H1 (cell line): ENCODE results near the gene KIF4A. TPM values are rescaled to one million over a fixed set of nuclear protein-coding genes. Genes with fewer than 3 reads are reported as not detected.
A peak's percentile ranks its signal among the peaks of the same experiment; 100 is the strongest.

ENCODE experiments used
- CTCF ChIA-PET: fragments of 300-600 bp; sonication (Branson Sonifier 250); formaldehyde crosslinking; loops from one replicate; lab custom pipeline; 2021; ENCODE audit not compliant: partially characterized antibody; lab: Charles Lee
- POLR2A ChIA-PET: fragments of 300-600 bp; sonication (Branson Sonifier 250); formaldehyde crosslinking; loops from one replicate; lab custom pipeline; 2021; ENCODE audit warnings: inconsistent platforms; ENCODE audit not compliant: partially characterized antibody; lab: Charles Lee
- DNase-seq, 2 experiments: peaks; one replicate each; pipeline versions ENCODE4 v3.0.0 to v3.0.0-alpha.2; 2010 to 2022; ENCODE audit warnings: low spot score in 2 of 2, low read depth in 1 of 2, mixed read lengths in 1 of 2
- FAIRE-seq: peaks from 2 replicates; lab custom pipeline; 2011; peaks lifted over from hg19 to GRCh38; lab: Jason Lieb, UNC
- H2AFZ ChIP-seq: 2 replicates; pipeline ENCODE4 v1.8.1; 2012; ENCODE audit warnings: low read length, inconsistent platforms
- H2AK5ac ChIP-seq: 2 replicates; pipeline ENCODE4 v1.6.1; 2013; ENCODE audit warnings: low read depth, low read length
- H2BK120ac ChIP-seq: replicated peaks from 2 replicates; pipeline ENCODE3; 2013; ENCODE audit warnings: low read depth, low read length, inconsistent platforms
- H2BK12ac ChIP-seq: 2 replicates; pipeline ENCODE4 v1.6.1; 2013; ENCODE audit warnings: low read depth, low read length
- H2BK15ac ChIP-seq: 2 replicates; pipeline ENCODE4 v1.6.1; 2013; ENCODE audit warnings: low read length
- H2BK20ac ChIP-seq: 2 replicates; pipeline ENCODE4 v1.6.1; 2013; ENCODE audit warnings: low read length
- H2BK5ac ChIP-seq: 2 replicates; pipeline ENCODE4 v1.6.1; 2013; ENCODE audit warnings: low read depth, low read length
- H3K14ac ChIP-seq: 2 replicates; pipeline ENCODE4 v1.6.1; 2013; ENCODE audit warnings: inconsistent platforms; ENCODE audit not compliant: insufficient read length
- H3K18ac ChIP-seq: 2 replicates; pipeline ENCODE4 v1.6.1; 2013; ENCODE audit warnings: low read length; ENCODE audit errors: extremely low read depth
- H3K23ac ChIP-seq: 2 replicates; pipeline ENCODE4 v1.6.1; 2013; ENCODE audit warnings: inconsistent platforms; ENCODE audit not compliant: insufficient read length
- H3K23me2 ChIP-seq: 2 replicates; pipeline ENCODE4 v1.6.1; 2013; ENCODE audit warnings: low read depth, low read length
- H3K27ac ChIP-seq: 2 replicates; pipeline ENCODE4 v1.6.1; 2011; ENCODE audit warnings: low read depth, low read length, inconsistent platforms
- H3K27me3 ChIP-seq, 4 experiments: replicated peaks in 1 of 4; 1 replicate in 1 of 4; 2 replicates in 3 of 4; pipeline versions ENCODE4 v1.6.1 to v1.8.1; 2011 to 2013; ENCODE audit warnings: low read length in 3 of 4, mild to moderate bottlenecking in 3 of 4, inconsistent platforms in 2 of 4, mixed read lengths in 2 of 4, moderate library complexity in 1 of 4; ENCODE audit not compliant: control insufficient read depth in 3 of 4, insufficient read depth in 3 of 4; ENCODE audit errors: extremely low read depth in 1 of 4
- H3K36me3 ChIP-seq, 4 experiments: 2 replicates each; pipeline versions ENCODE4 v1.6.1 to v1.8.1; 2011 to 2013; ENCODE audit warnings: mild to moderate bottlenecking in 4 of 4, low read length in 3 of 4, moderate library complexity in 2 of 4, control low read depth in 1 of 4, inconsistent platforms in 1 of 4; ENCODE audit not compliant: insufficient read depth in 4 of 4, control insufficient read depth in 2 of 4
- H3K4ac ChIP-seq: replicated peaks from 2 replicates; pipeline ENCODE3; 2013; ENCODE audit warnings: low read length, low read depth, mixed read lengths, inconsistent platforms; ENCODE audit not compliant: insufficient read length
- H3K4me1 ChIP-seq, 4 experiments: replicated peaks in 1 of 4; 1 replicate in 1 of 4; 2 replicates in 3 of 4; pipeline versions ENCODE4 v1.6.1 to v1.8.1; 2011 to 2013; ENCODE audit warnings: low read length in 3 of 4, inconsistent platforms in 2 of 4, mixed read lengths in 1 of 4; ENCODE audit not compliant: insufficient read depth in 4 of 4, control insufficient read depth in 3 of 4
- H3K4me2 ChIP-seq, 2 experiments: 2 replicates each; pipeline versions ENCODE4 v1.6.1 to v1.8.1; 2011 to 2013; ENCODE audit warnings: low read depth in 2 of 2, low read length in 2 of 2, control low read depth in 1 of 2, inconsistent platforms in 1 of 2, mild to moderate bottlenecking in 1 of 2; ENCODE audit not compliant: insufficient read depth in 1 of 2
- H3K4me3 ChIP-seq, 4 experiments: fragments of 200-600, 300-600 bp in 1 of 4; sonication (generic), shearing (Covaris generic), sonication (Bioruptor Twin) in 1 of 4; 2 replicates each; pipeline versions ENCODE4 v1.5.1 to v1.8.1; 2011 to 2016; ENCODE audit warnings: low read length in 4 of 4, low read depth in 3 of 4, control low read depth in 2 of 4, inconsistent platforms in 2 of 4, mild to moderate bottlenecking in 2 of 4, mixed read lengths in 1 of 4, moderate library complexity in 1 of 4; ENCODE audit not compliant: insufficient read depth in 2 of 4; ENCODE audit errors: extremely low read depth in 1 of 4
- H3K56ac ChIP-seq: replicated peaks from 2 replicates; pipeline ENCODE3; 2013; ENCODE audit warnings: low read depth, mild to moderate bottlenecking, mixed read lengths, low read length, inconsistent platforms; ENCODE audit not compliant: insufficient read length
- H3K79me1 ChIP-seq: 2 replicates; pipeline ENCODE4 v1.6.1; 2013; ENCODE audit warnings: low read depth, low read length, control low read depth
- H3K79me2 ChIP-seq, 2 experiments: 2 replicates each; pipeline versions ENCODE4 v1.6.1 to v1.8.1; 2012 to 2013; ENCODE audit warnings: low read length in 2 of 2, mild to moderate bottlenecking in 2 of 2, inconsistent platforms in 1 of 2; ENCODE audit not compliant: insufficient read depth in 2 of 2, control insufficient read depth in 1 of 2
- H3K9ac ChIP-seq, 4 experiments: replicated peaks in 1 of 4; 1 replicate in 1 of 4; 2 replicates in 3 of 4; pipeline versions ENCODE4 v1.6.1 to v1.8.1; 2011 to 2013; ENCODE audit warnings: low read depth in 3 of 4, low read length in 3 of 4, control low read depth in 2 of 4, mild to moderate bottlenecking in 2 of 4, moderate library complexity in 2 of 4, inconsistent platforms in 1 of 4; ENCODE audit errors: extremely low read depth in 1 of 4
- H3K9me3 ChIP-seq, 2 experiments: 2 replicates each; pipeline versions ENCODE4 v1.6.1 to v1.8.1; 2012 to 2013; ENCODE audit warnings: mild to moderate bottlenecking in 2 of 2, moderate library complexity in 2 of 2, control low read depth in 1 of 2, inconsistent platforms in 1 of 2, low read depth in 1 of 2, low read length in 1 of 2, mixed read lengths in 1 of 2; ENCODE audit not compliant: insufficient read depth in 2 of 2
- H4K20me1 ChIP-seq, 2 experiments: replicated peaks in 1 of 2; 2 replicates each; pipeline versions ENCODE3 to v1.8.1; 2011 to 2013; ENCODE audit warnings: inconsistent platforms in 2 of 2, low read length in 2 of 2, mild to moderate bottlenecking in 1 of 2; ENCODE audit not compliant: insufficient read depth in 2 of 2, control insufficient read depth in 1 of 2
- H4K5ac ChIP-seq: 2 replicates; pipeline ENCODE4 v1.6.1; 2013; ENCODE audit warnings: low read length, low read depth, mixed read lengths, inconsistent platforms; ENCODE audit not compliant: insufficient read length
- H4K8ac ChIP-seq: 2 replicates; pipeline ENCODE4 v1.8.0; 2013; ENCODE audit warnings: mild to moderate bottlenecking, moderate library complexity, low read length, inconsistent platforms; ENCODE audit not compliant: insufficient read depth; ENCODE audit errors: extremely low read depth
- H4K91ac ChIP-seq: replicated peaks from 2 replicates; pipeline ENCODE3; 2013; ENCODE audit warnings: low read length, mixed read lengths, inconsistent platforms; ENCODE audit not compliant: insufficient read length
- CBX8 ChIP-seq: fragments of 300-800, 300-1000 bp; sonication (generic); IDR thresholded peaks from 2 replicates; pipeline ENCODE4 v1.7.1; 2016; ENCODE audit warnings: low read depth, low read length, borderline replicate concordance
- CTBP2 ChIP-seq: IDR thresholded peaks from 2 replicates; pipeline ENCODE4 v1.7.0; 2011; ENCODE audit warnings: borderline replicate concordance, mild to moderate bottlenecking, moderate library complexity, mixed read lengths, low read length; ENCODE audit not compliant: insufficient read depth, insufficient read length
- EGR1 ChIP-seq: IDR thresholded peaks from 2 replicates; pipeline ENCODE4 v1.6.1; 2011; ENCODE audit warnings: low read depth, low read length, borderline replicate concordance
- JUND ChIP-seq: IDR thresholded peaks from 2 replicates; pipeline ENCODE4 v1.6.1; 2011; ENCODE audit warnings: mild to moderate bottlenecking, improper control_type of control experiment, low read length
- NANOG ChIP-seq: IDR thresholded peaks from 2 replicates; pipeline ENCODE4 v1.6.1; 2011; ENCODE audit warnings: low read length, low read depth, mild to moderate bottlenecking, inconsistent platforms; ENCODE audit not compliant: insufficient read depth, poor library complexity, severe bottlenecking
- PHF8 ChIP-seq: fragments of 200-600 bp; sonication (generic); conservative IDR thresholded peaks from 2 replicates; pipeline ENCODE4 v1.7.1; 2012; ENCODE audit warnings: low read depth, mild to moderate bottlenecking, inconsistent platforms, low read length, moderate library complexity
- POLR2A ChIP-seq, 2 experiments: IDR thresholded peaks; 1 replicate in 1 of 2; 2 replicates in 1 of 2; pipeline ENCODE4 v1.6.1; 2011; ENCODE audit warnings: low read depth in 2 of 2, low read length in 2 of 2, mild to moderate bottlenecking in 2 of 2; ENCODE audit errors: control extremely low read depth in 1 of 2
- POU5F1 ChIP-seq: IDR thresholded peaks from 2 replicates; pipeline ENCODE4 v1.6.1; 2011; ENCODE audit warnings: low read depth, mild to moderate bottlenecking, low read length, moderate library complexity
- RAD21 ChIP-seq, 2 experiments: IDR thresholded peaks in 1 of 2; conservative IDR thresholded peaks in 1 of 2; 2 replicates each; pipeline ENCODE4 v1.6.1; 2011; ENCODE audit warnings: low read depth in 2 of 2, low read length in 2 of 2, improper control_type of control experiment in 1 of 2, inconsistent platforms in 1 of 2, mild to moderate bottlenecking in 1 of 2, moderate library complexity in 1 of 2
- RXRA ChIP-seq: IDR thresholded peaks from 2 replicates; pipeline ENCODE4 v1.6.1; 2011; ENCODE audit warnings: low read depth, mild to moderate bottlenecking, low read length, moderate library complexity; ENCODE audit not compliant: insufficient read depth
- SIRT6 ChIP-seq: IDR thresholded peaks from one replicate; pipeline ENCODE4 v1.7.1; 2012; ENCODE audit warnings: low read length, inconsistent platforms
- SIX5 ChIP-seq: IDR thresholded peaks from 2 replicates; pipeline ENCODE4 v1.6.1; 2011; ENCODE audit warnings: mild to moderate bottlenecking, low read depth, low read length
- TBP ChIP-seq: IDR thresholded peaks from 2 replicates; pipeline ENCODE4 v1.6.1; 2011; ENCODE audit warnings: low read depth, low read length, improper control_type of control experiment
- WGBS, 2 experiments: shearing (Covaris generic) in 1 of 2; methylation state at CpG; one replicate each; pipeline versions ENCODE4 v1.1.6 to v1.1.7; 2013 to 2015; ENCODE audit warnings: low lambda C conversion rate in 2 of 2, mixed read lengths in 2 of 2, inconsistent platforms in 1 of 2, low coverage in 1 of 2, missing lambda C conversion rate in 1 of 2; ENCODE audit not compliant: insufficient replicate concordance in 2 of 2, insufficient coverage in 1 of 2, insufficient read length in 1 of 2; ENCODE audit errors: extremely low coverage in 1 of 2, missing lambda C conversion rate in 1 of 2; 5-methylcytosine and 5-hydroxymethylcytosine counted together
- polyA plus RNA-seq, 7 experiments: library from polyadenylated mRNA; depleted of rRNA in 3 of 7; stranded (reverse) in 5 of 7; unstranded in 2 of 7; fragments of >200 nt in 5 of 7; fragments of 200-250 nt in 2 of 7; gene quantifications; 1 replicate in 5 of 7; 2 replicates in 1 of 7; 4 replicates in 1 of 7; pipeline versions ENCODE4 v1.2.1 to v1.2.3, GENCODE V29; 2011 to 2013; ENCODE audit warnings: missing spikeins in 2 of 7, mixed read lengths in 2 of 7
- total RNA-seq: library from RNA; stranded (reverse); fragmentation: NEBNext Ultra II Directional; extraction: Animal tissue kit (Norgen Biotek cat#: 25700); gene quantifications from 2 replicates; pipeline ENCODE4 v1.2.1, GENCODE V29; 2021
- TF ChIP-seq, protein P1 (sequence below): IDR thresholded peaks from 2 replicates; pipeline ENCODE4 v1.6.1; 2012; ENCODE audit warnings: inconsistent platforms

The KIF4A gene
- total and polyA plus RNA-seq, 2 of the 8 experiments (the other 6 are each of a cell fraction or from before 2014, with no cell fraction given): 10.9 to 35.7 TPM

DNA sequence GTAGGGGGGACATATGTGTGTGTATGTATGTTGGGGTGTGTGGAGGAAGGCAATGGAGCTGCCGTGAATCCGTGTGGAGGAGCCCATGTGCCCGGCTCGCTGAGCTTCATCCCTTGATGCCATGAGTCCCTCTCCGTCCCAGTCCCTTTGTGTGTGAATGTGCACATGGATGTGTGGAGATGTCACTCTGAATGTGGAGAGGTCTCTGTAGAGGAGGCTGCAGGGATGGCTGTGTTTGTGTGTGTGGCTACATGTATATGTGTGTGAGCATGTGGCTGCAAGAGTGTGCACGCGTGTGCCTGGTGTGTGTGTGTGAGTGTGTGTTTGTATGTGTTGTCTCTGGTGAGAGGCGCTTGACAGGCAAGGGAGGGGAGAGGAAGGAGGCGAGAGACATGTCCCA lies 156.0 kb downstream of the KIF4A start:
- ChIA-PET CTCF (interaction anchor here (1.6 kb wide), 1 partner anchor 10 kb away, joined by 7 read pairs; no protein-coding TSS in a partner anchor), POLR2A (interaction anchor here (3.0 kb wide), 1 partner anchor 11 kb away, joined by 22 read pairs; no protein-coding TSS in a partner anchor)
- H3K79me1 ChIP-seq: no peaks in the 10 kb centered on the region
- H2AFZ ChIP-seq: no peak overlapping the region
- H3K9ac ChIP-seq: no peak overlapping the region
- no peak overlapping the region for H3K14ac ChIP-seq
- H4K5ac ChIP-seq: no peak overlapping the region
- H3K9me3 ChIP-seq: no peaks in the 10 kb centered on the region
- no peak overlapping the region for H3K27ac ChIP-seq
- no peaks in the 10 kb centered on the region; a peak in 1 of 7 replicates for H3K4me1 ChIP-seq
- H2AK5ac ChIP-seq: peak overlapping the region; percentile 16; the same call in 1 of the 2 replicates
- FAIRE-seq: no peak
- H2BK120ac ChIP-seq: no peak overlapping the region
- H3K23me2 ChIP-seq: no peaks in the 10 kb centered on the region; the same call in 1 of the 2 replicates
- H3K36me3 ChIP-seq: no peaks in the 10 kb centered on the region
- no peak overlapping the region for H3K56ac ChIP-seq
- no peak overlapping the region for H3K18ac ChIP-seq
- H3K4me3 ChIP-seq: no peak overlapping the region
- no peak overlapping the region for H2BK15ac ChIP-seq
- no peak overlapping the region for H2BK20ac ChIP-seq
- DNase-seq: no peak
- no peaks in the 10 kb centered on the region for H4K20me1 ChIP-seq
- H2BK12ac ChIP-seq: no peak overlapping the region
- no peaks in the 10 kb centered on the region for H3K79me2 ChIP-seq
- no peak overlapping the region; a peak in 1 of 4 replicates for H3K4me2 ChIP-seq
- no peak overlapping the region for H2BK5ac ChIP-seq
- no peak overlapping the region for H3K23ac ChIP-seq
- peaks cover 0 to 12% (median 10%) of the 10 kb centered on the region in 4 experiments; a peak in 4 of 7 replicates for H3K27me3 ChIP-seq
- H4K8ac ChIP-seq: no peak overlapping the region
- WGBS, 2 experiments: 100% methylated on average over 6 of the region's 9 CpGs; no CpG with 5 or more reads in 1 of the 2 experiments
- H3K4ac ChIP-seq: no peak overlapping the region
- H4K91ac ChIP-seq: no peak overlapping the region
- TF ChIP-seq EGR1: no peak
- no peak for TF ChIP-seq JUND
- no peak for TF ChIP-seq POLR2A (IDR thresholded peaks at IDR 0.05; ENCODE audit: control extremely low read depth in 1 of 2, low read depth in 2 of 2, low read length in 2 of 2)
- no peak for TF ChIP-seq NANOG
- no peak for TF ChIP-seq POU5F1
- TF ChIP-seq SIRT6: no peak
- TF ChIP-seq RAD21 (IDR thresholded peaks at IDR 0.05 in 1 of 2, conservative IDR thresholded peaks at IDR 0.05 in 1 of 2; ENCODE audit: low read depth in 2 of 2, low read length in 2 of 2): no peak
- no peak for TF ChIP-seq CBX8
- TF ChIP-seq RXRA: no peak
- TF ChIP-seq SIX5: no peak
- TF ChIP-seq, protein P1, sequence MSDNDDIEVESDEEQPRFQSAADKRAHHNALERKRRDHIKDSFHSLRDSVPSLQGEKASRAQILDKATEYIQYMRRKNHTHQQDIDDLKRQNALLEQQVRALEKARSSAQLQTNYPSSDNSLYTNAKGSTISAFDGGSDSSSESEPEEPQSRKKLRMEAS: no peak
- no peak for TF ChIP-seq TBP
- TF ChIP-seq PHF8: no peak
- TF ChIP-seq CTBP2: no peak
